Erythroblast (primary cell): ENCODE data around the gene PIK3R6.
A peak's percentile ranks its signal among the peaks of the same experiment; 100 is the strongest.

Source experiments
- DNase-seq, 2 experiments: peaks; one replicate each; lab custom pipeline; 2025; lab: John Stamatoyannopoulos, UW
- GATA1 ChIP-seq: IDR thresholded peaks from 2 replicates; pipeline ENCODE4 v1.6.1; 2011; ENCODE audit warnings: low read depth, mild to moderate bottlenecking, control low read depth, low read length, moderate library complexity
- POLR2A ChIP-seq: IDR thresholded peaks from 2 replicates; pipeline ENCODE4 v1.6.1; 2011; ENCODE audit warnings: mild to moderate bottlenecking, low read length

The PIK3R6 gene

DNA sequence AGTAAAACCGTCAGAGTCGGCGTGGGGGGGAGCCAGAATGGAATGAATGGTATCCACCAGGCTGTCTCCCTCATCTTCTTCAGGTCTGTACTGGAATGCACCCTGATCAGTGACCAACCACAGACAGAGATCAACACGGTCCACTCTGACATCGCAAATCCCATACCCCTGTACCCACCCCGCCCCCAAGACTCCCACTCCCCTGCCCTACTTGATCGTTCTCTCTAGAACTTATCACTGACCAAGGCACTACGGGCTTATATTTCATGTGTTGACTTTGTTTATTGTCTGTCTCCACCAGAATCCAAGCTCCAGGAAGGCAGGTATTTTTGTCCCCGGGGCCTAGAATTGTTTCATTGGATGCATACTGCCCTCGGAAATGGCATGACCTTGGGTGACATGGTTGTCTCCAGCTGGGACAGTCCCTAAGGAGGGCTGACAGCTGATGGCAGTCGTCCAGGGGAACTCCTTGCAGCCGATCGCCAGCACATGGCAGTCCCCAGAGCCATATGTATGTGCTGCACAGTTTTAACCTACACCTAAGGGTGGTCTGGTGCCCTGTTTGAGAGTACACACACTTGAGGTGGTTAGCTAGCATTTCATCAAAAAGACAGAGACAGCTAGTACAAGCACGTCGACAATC, 67.8 kb downstream of the PIK3R6 start:
- no peak for DNase-seq
- no peak for TF ChIP-seq POLR2A
- TF ChIP-seq GATA1, result no peak

DNA sequence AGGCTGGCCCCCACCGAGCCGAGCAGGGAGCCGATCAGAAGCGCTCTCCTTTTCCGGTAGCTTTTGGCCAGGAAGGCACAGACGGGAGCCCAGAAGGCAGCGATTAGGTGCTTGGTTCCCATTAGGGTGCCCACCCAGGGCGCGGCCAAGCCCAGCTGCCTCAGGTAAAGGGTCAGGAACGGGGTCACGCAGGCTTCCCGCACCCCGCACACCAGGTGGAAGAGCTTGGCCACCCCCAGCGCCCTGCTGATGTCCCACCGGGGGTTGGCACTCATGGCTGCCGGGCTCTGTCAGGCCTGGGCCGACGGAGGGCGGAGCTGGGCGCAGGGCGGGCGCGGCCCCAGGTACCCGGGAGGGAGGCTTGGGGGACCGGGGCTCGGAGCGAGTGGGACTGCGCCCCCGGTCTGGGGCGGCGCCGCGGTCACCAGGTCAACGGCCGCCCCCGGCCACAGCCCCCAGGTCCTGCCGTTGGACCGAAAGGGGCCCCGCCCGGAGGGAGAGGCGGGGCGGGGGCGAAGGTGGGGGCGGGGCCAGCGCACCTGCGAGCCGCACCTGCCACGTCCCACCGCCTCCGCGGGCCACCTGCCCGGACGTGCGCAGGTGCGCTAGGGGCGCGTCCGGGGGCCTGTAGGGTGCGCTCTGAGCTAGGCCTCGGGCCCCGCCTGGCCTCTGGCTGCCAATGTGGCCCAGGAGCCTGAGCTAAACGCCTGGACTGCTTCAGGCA, 68.5 kb downstream of the PIK3R6 start, which contains the start of gene MFSD6L:
Gene MFSD6L (minus strand): TSS at position 520 of the 724 bp plus-strand sequence. CDS start 245 bp downstream, at position 275.
- DNase-seq, result no peak
- TF ChIP-seq POLR2A (no peak), GATA1 (no peak)

DNA sequence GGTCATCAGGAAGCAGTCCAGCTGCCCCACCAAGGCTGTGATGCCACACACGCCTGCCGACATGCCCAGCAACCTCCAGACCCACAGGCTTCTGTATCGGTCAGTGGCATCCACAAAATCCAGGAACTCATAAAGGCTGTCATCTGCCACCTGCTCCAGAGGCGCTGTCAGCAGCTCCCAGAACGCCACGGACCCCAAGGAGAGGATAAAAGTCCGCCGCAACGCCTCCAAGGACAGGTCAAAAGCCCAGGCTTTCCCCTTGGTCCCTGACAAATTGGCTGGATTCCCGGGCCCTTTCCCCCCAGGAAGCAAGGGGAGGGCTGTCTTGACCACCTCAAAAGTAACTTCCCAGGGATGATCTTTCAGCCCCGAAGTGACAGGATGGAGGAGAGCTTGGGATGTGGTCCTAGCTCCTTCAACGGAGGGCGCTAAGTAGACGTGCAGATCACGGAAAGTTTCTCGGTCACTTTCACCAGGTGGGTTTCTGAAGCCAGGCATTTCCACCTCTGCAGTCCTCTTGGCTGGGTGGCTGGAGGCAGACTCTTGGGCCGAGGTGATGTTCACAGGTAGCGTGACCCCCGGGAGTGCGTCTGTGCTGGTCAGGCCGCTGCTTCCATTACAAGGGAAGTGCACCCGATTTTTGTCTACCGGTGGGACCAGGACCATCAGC, 69.2 kb downstream of the PIK3R6 start:
- DNase-seq, result no peak
- TF ChIP-seq POLR2A, result no peak
- TF ChIP-seq GATA1, result no peak

DNA sequence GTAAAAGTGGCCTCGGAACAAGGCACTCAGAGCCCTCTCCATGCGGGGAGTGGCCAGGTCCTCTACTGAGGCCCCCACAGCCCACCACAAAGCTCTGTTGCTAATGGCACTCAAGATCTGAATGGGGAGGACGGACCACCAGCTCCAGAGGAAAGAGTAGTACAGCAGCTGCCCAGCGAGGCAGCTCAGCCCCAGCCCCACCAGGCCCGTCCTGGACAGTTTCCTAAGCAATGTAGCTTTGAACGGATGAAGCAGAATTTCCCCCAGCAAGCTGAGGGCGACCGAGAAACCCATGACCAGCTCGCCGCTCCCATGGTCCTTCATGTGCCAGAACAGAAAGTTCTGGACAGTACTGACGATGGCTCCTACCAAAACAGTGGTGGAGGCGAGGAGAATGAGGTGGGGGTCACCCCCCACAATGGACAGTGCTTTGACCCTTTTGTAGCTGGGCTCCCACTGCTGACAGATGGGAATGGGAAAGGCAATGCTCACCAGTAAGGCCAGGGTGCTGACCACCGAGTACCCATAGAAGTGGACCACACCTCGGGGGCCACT, 69.8 kb downstream of the PIK3R6 start:
- DNase-seq, result no peak
- no peak for TF ChIP-seq GATA1
- TF ChIP-seq POLR2A, result no peak

DNA sequence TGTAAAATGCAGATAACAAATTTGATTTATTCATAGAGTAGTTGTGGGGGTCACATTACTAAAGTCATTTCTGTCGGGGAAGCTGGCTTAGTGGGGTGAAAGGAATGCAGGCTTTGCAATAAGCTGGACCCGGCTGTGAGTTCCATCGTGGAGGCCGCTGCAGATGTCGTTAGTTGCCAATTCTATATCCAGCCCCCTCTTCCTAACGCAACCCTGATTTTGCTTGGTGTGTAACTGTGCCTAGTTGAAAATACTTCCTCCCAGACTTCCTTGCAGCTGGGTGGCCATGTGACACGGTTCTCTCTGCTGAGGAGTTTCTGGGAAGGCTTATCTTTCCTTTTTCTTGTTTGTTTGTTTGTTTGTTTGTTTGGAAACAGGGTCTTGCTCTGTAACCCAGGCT, 72.8 kb downstream of the PIK3R6 start:
- no peak for TF ChIP-seq GATA1
- no peak for TF ChIP-seq POLR2A
- DNase-seq, result no peak

DNA sequence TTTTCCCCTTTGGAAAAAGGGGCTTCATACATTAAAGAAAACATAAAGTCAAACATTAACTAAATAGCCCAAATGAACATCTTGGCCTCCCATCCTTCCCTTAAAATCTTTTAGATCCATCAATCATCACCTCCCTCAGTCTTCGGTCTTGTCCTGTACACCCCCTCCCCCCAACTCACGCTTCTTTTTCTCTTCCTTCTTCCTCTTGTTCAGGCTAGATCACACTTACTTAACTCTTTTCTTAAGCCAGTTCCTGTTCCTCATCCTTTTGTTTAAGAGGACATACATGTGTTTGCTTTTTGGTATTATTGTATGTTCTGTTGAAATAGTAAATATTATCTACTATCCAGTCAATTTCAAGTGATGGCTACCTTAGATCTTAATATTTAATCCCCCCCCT, 73.8 kb downstream of the PIK3R6 start:
- no peak for DNase-seq
- no peak for TF ChIP-seq POLR2A
- no peak for TF ChIP-seq GATA1

DNA sequence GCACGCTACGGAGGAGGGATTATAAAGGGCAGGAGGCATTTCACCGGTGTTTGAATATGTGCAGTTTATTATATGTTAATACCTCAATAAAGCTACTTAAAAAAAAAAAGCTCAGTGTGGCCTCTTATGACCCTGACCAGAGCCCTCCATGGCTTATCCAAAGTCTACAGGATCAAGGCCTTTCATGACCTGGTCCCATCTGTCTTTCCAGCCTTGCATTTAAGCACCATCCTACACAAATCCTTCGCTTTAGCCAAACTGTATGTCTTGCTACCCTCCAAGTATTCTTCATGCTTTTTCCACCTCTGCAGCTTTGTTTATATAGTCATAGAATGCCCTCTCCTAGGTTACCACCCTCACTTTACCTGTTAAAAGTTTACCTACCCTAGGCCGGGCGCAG, 74.8 kb downstream of the PIK3R6 start:
- no peak for TF ChIP-seq GATA1
- TF ChIP-seq POLR2A, result no peak
- DNase-seq, result no peak

DNA sequence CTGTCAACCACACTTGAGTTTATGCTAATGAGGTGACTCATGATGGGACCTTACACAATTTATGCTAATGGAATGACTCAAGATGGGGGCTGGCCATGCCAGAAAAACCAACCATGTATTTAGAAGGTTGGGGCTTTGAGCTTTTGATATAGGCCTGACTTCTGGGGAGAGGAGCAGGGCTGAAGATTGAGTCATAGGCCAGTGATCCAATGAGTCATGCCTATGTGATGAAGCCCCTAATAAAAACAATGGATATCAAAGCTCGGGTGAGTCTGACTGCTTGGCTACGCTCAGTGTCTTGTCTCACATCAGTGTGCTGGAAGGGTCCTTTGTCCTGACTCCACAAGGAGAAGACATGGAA, 75.6 kb downstream of the PIK3R6 start:
- TF ChIP-seq POLR2A, result no peak
- TF ChIP-seq GATA1, result no peak
- no peak for DNase-seq

DNA sequence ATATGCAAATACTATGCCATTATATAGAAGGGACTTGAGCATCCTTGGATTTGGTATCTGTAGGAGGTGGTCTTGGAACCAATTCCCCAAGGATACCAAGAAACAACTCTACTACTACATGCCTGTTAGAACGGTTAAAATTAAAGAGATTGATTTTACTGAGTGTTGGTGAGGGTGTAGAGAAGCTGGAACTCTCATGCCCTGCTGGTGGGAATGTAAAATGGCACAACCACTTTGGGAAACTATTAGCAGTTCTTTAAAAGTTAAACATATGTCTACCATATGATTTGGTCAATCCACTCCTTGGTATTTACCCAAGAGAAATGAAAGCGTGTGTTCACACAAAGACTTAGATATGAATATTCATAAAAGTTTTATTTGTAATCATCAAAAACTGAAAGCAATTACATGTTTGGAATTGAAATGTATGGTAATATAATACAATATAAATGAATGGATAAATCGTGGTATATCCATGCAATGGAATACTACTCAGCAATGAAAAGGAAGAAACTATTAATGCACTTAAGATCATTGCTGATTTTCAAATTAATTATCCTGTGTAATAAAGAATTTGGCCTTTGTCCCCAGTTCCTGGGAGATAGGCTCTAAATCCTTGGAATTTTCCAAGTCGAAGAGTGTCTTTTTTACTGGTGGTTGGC, 76.1 kb downstream of the PIK3R6 start:
- no peak for DNase-seq
- TF ChIP-seq GATA1, result no peak
- TF ChIP-seq POLR2A, result no peak

DNA sequence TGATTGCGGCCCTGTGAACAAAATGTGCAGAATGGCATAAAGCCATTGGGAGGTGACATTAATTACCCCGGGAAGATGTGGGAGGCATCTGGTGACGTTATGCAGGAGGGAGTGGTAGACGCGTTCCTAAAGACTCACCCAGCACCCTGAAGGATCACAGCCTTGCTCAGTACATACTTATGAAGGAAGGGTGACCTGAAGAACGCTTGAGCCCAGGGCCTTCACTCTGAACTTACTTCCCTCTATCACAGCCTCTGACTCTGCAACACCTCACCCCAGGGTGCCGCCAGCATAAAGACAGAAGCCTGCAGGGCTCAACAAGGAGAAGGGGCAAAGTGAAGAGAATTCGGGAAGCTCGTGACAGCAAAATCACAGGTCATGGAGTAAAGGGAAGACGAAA, 77.7 kb downstream of the PIK3R6 start:
- TF ChIP-seq GATA1, result no peak
- TF ChIP-seq POLR2A, result no peak
- DNase-seq, result no peak

DNA sequence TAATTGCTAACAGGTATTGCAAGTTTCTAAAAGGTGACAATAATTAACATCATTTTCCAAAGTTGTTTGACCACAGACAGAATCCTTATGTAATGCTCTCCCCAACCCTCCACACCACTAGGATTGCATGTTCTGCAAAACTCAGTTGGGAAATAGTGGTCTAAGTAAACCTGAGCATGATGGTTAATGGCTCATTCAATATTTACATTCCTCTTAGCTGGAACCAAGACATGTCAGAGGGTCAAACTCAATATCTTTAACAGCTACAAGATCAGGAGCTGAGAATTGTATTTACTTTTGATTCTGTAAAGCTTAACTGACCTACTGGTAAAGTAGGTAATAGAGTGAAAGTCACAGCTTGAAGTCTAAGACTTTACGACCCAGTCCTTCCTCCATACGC, 78.5 kb downstream of the PIK3R6 start:
- DNase-seq, result no peak
- TF ChIP-seq POLR2A (no peak), GATA1 (no peak)

DNA sequence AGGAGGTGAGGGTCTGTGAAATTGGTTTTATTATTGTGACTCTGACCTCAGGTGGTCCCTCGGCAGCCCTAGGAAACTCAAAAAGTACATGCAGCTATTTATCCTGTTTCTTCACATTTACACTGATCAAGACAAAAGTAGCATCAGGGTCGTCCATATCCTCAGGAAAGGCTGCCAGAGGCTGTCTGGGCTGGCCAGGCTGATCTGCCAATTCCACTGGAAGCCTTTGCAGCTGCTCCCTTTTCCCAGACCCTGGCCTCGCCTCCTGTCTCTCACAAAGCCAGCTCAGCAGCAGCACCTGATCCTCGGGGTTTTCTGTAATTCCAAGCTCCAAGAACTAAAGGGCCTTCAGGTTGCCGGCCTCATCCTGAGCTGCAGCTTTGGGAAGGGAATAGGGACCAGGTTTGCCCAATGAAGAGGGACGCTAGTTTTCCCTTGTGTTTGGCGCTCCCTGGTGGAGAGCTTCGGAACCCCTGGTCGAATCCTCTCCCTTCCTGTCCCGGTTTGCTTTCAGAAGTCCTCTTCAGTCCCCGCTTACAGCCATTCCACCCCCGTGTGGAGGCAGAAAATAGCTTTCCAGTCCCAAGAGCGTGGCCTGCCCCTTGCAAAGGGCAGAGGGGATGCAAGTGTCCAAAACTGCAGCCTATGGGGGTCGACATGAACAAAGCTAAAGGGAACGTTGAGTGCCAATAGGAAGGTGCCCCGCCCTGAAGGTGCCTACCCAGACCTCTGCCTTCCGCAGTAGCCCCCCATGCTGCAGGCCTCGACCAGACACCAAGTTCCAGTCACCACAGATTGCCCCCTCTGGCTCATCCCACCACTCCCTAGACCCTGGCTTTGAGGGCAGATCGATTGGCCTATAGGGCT, 81.7 kb downstream of the PIK3R6 start:
- peak; percentile 37 to 71 for DNase-seq
- no peak for TF ChIP-seq GATA1

DNA sequence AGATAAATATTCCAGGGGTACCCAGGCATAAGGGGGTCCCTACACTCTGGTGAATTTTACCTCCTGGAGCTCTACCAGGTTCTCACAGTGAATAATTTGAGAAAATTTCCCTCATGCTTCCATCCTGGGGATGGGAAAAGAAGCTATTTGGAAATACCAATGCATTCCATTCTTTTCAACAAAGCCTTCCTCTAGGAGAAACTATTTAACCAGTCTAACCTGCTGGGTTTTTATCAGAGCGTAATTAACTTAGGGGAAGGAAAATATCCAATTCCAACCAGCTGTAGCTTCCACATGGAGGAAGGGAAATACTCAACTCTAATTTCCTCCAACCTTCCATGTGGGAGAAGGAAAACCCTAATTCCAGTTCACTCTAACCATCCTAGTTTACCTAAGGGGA, 85.3 kb downstream of the PIK3R6 start:
- DNase-seq, result no peak
- no peak for TF ChIP-seq GATA1
- TF ChIP-seq POLR2A, result no peak
